Left ventricle myocardium inferior (tissue), 1 donor: Measurements from ENCODE around the gene DDX55. TPM values are rescaled to one million over a fixed set of nuclear protein-coding genes. Genes with fewer than 3 reads are reported as not detected.

Experiments
- DNase-seq: peaks from one replicate; pipeline ENCODE4 v3.0.0-alpha.2; 2020
- H3K27ac ChIP-seq: fragments of 200-600 bp; replicated peaks from 2 replicates; pipeline ENCODE4 v1.8.0; 2021
- H3K27me3 ChIP-seq: fragments of 200-600 bp; 2 replicates; pipeline ENCODE4 v1.8.0; 2021; ENCODE audit warnings: low read depth
- H3K36me3 ChIP-seq: fragments of 200-600 bp; 2 replicates; pipeline ENCODE4 v1.8.0; 2021
- H3K4me1 ChIP-seq: fragments of 200-600 bp; 2 replicates; pipeline ENCODE4 v1.8.0; 2021
- H3K4me3 ChIP-seq: fragments of 200-600 bp; 2 replicates; pipeline ENCODE4 v1.8.0; 2021; ENCODE audit warnings: mild to moderate bottlenecking, moderate library complexity
- H3K9me3 ChIP-seq: fragments of 200-600 bp; replicated peaks from 2 replicates; pipeline ENCODE4 v1.8.0; 2021
- CTCF ChIP-seq: fragments of 200-600 bp; IDR thresholded peaks from 2 replicates; pipeline ENCODE4 v1.8.0; 2021; ENCODE audit warnings: antibody characterized with exemption, mild to moderate bottlenecking, borderline replicate concordance
- intact Hi-C: fragments of 100-400 bp; cut with micrococcal nuclease; formaldehyde crosslinking; loops from one replicate; pipeline ENCODE4 v1.11.0; 2022
- total RNA-seq: library from RNA; stranded (reverse); fragmentation: NEBNext Ultra II Directional; extraction: Animal tissue kit (Norgen Biotek cat#: 25700); gene quantifications from one replicate; pipeline ENCODE4 v1.2.1, GENCODE V29; 2021
- donor health status: DM: no; HTN: yes; CAD: no; lungs with severe emphysema.

DDX55 gene
- total RNA-seq, 1 donor from 2014 or later = 5.3 TPM

GRCh38 chr12:123634142-123634561, 32.3 kb downstream of the DDX55 start:
- intact Hi-C loops = no loop called here
- no peak for DNase-seq
- Histone ChIP-seq H3K9me3 (no peaks in the 10 kb centered on the region), H3K36me3 (peaks cover 30% of the 10 kb centered on the region), H3K27me3 (no peaks in the 10 kb centered on the region), H3K4me3 (peak overlapping the region; percentile 89), H3K4me1 (peaks cover 23% of the 10 kb centered on the region), H3K27ac (peak overlapping the region; percentile 84)
- no peak for TF ChIP-seq CTCF

GRCh38 chr12:123643911-123644310, 42.0 kb downstream of the DDX55 start:
- peaks cover 63% of the 10 kb centered on the region for H3K36me3 ChIP-seq
- no peak overlapping the region for H3K4me3 ChIP-seq
- no peaks in the 10 kb centered on the region for H3K4me1 ChIP-seq
- no peak for TF ChIP-seq CTCF
- no peaks in the 10 kb centered on the region for H3K27me3 ChIP-seq
- intact Hi-C loops = no loop called here
- H3K27ac ChIP-seq = no peak overlapping the region
- no peaks in the 10 kb centered on the region for H3K9me3 ChIP-seq
- DNase-seq = no peak

- Histone ChIP-seq H3K27ac (no peak overlapping the region), H3K36me3 (peaks cover 71% of the 10 kb centered on the region), H3K27me3 (no peaks in the 10 kb centered on the region), H3K4me3 (no peak overlapping the region), H3K9me3 (no peaks in the 10 kb centered on the region), H3K4me1 (no peaks in the 10 kb centered on the region)
- intact Hi-C loops = no loop called here
- DNase-seq = no peak
- TF ChIP-seq CTCF = no peak
These were observed 43.5 kb downstream of the DDX55 start for GRCh38 chr12:123645380-123645779.

- Histone ChIP-seq H3K4me3 (no peak overlapping the region), H3K27me3 (no peaks in the 10 kb centered on the region), H3K4me1 (no peaks in the 10 kb centered on the region), H3K27ac (no peak overlapping the region), H3K36me3 (peaks cover 74% of the 10 kb centered on the region), H3K9me3 (no peaks in the 10 kb centered on the region)
- no peak for DNase-seq
- intact Hi-C loops = no loop called here
- TF ChIP-seq CTCF = no peak
These were observed 44.0 kb downstream of the DDX55 start for GRCh38 chr12:123645878-123646277.

GRCh38 chr12:123648401-123648800, 46.5 kb downstream of the DDX55 start:
- Histone ChIP-seq H3K27me3 (no peaks in the 10 kb centered on the region), H3K27ac (no peak overlapping the region), H3K4me3 (no peak overlapping the region), H3K4me1 (no peaks in the 10 kb centered on the region), H3K36me3 (peaks cover 80% of the 10 kb centered on the region), H3K9me3 (no peaks in the 10 kb centered on the region)
- TF ChIP-seq CTCF = no peak
- no peak for DNase-seq
- intact Hi-C loops = no loop called here
